Endothelial cell of umbilical vein (primary cell): ENCODE data around the gene TAS1R3. TPM values are rescaled to one million over a fixed set of nuclear protein-coding genes. Genes with fewer than 3 reads are reported as not detected.

Source experiments
- BruUV-seq: library from RNA; stranded (reverse); fragments of 400-500 nt; replicated peaks from 2 replicates; lab custom pipeline; 2021; lab: Mats Ljungman, UMichigan
- CTCF ChIA-PET: fragments of 300-600, 350-600 bp; sonication (Branson Sonifier 250); formaldehyde crosslinking; loops from one replicate; lab custom pipeline; 2021; ENCODE audit warnings: antibody characterized with exemption, inconsistent platforms; lab: Charles Lee
- POLR2A ChIA-PET: fragments of 300-600, 350-600 bp; sonication (Branson Sonifier 250); formaldehyde crosslinking; loops from one replicate; lab custom pipeline; 2021; ENCODE audit warnings: antibody characterized with exemption, inconsistent platforms; lab: Charles Lee
- DNase-seq: peaks from one replicate; pipeline ENCODE4 v3.0.0-alpha.2; 2011; ENCODE audit warnings: low read depth, low spot score
- FAIRE-seq: peaks from 2 replicates; lab custom pipeline; 2011; peaks lifted over from hg19 to GRCh38; lab: Jason Lieb, UNC
- H2AFZ ChIP-seq: 2 replicates; pipeline ENCODE4 v1.6.0; 2012; ENCODE audit warnings: low read depth, low read length, control low read depth, inconsistent platforms
- H3K27ac ChIP-seq: 2 replicates; pipeline ENCODE4 v1.5.1; 2011; ENCODE audit warnings: low read depth, mild to moderate bottlenecking, control low read depth, low read length, moderate library complexity; ENCODE audit not compliant: insufficient read depth
- H3K27me3 ChIP-seq, 2 experiments: 2 replicates each; pipeline versions ENCODE4 v1.6.0 to v1.6.1; 2011; ENCODE audit warnings: low read length in 2 of 2, mixed read lengths in 1 of 2; ENCODE audit not compliant: control insufficient read depth in 2 of 2, insufficient read depth in 2 of 2
- H3K36me3 ChIP-seq, 2 experiments: 2 replicates in 1 of 2; 3 replicates in 1 of 2; pipeline ENCODE4 v1.5.1; 2011; ENCODE audit warnings: low read length in 2 of 2, mild to moderate bottlenecking in 1 of 2, moderate library complexity in 1 of 2; ENCODE audit not compliant: control insufficient read depth in 2 of 2, insufficient read depth in 2 of 2; ENCODE audit errors: extremely low read depth in 1 of 2
- H3K4me1 ChIP-seq: 3 replicates; pipeline ENCODE4 v1.5.1; 2011; ENCODE audit warnings: mild to moderate bottlenecking, low read length; ENCODE audit not compliant: control insufficient read depth, insufficient read depth; ENCODE audit errors: extremely low read depth
- H3K4me2 ChIP-seq: 2 replicates; pipeline ENCODE4 v1.6.1; 2011; ENCODE audit warnings: low read length, control low read depth, mixed read lengths; ENCODE audit not compliant: insufficient read depth
- H3K4me3 ChIP-seq, 3 experiments: fragments of 200-600 bp in 1 of 3; sonication (generic), shearing (Covaris generic) in 1 of 3; replicated peaks in 1 of 3; 2 replicates each; pipeline ENCODE4 v1.5.1; 2011 to 2016; ENCODE audit warnings: control low read depth in 3 of 3, low read length in 3 of 3, mild to moderate bottlenecking in 2 of 3, inconsistent platforms in 1 of 3, low read depth in 1 of 3, moderate library complexity in 1 of 3; ENCODE audit not compliant: insufficient read depth in 1 of 3
- H3K79me2 ChIP-seq: 2 replicates; pipeline ENCODE4 v1.6.0; 2012; ENCODE audit warnings: low read length, inconsistent platforms; ENCODE audit not compliant: control insufficient read depth, insufficient read depth
- H3K9ac ChIP-seq: replicated peaks from 2 replicates; pipeline ENCODE3; 2011; ENCODE audit warnings: low read length, control low read depth; ENCODE audit not compliant: insufficient read depth; ENCODE audit errors: extremely low read depth
- H3K9me1 ChIP-seq: replicated peaks from 3 replicates; pipeline ENCODE4 v1.6.0; 2011; ENCODE audit warnings: mild to moderate bottlenecking, low read length; ENCODE audit not compliant: control insufficient read depth, insufficient read depth; ENCODE audit errors: extremely low read depth
- H3K9me3 ChIP-seq: replicated peaks from 2 replicates; pipeline ENCODE4 v1.5.1; 2012; ENCODE audit warnings: low read length, inconsistent platforms; ENCODE audit not compliant: control insufficient read depth, insufficient read depth
- H4K20me1 ChIP-seq: replicated peaks from 2 replicates; pipeline ENCODE3; 2011; ENCODE audit warnings: mild to moderate bottlenecking, low read length; ENCODE audit not compliant: control insufficient read depth, insufficient read depth; ENCODE audit errors: extremely low read depth
- EZH2 ChIP-seq: IDR thresholded peaks from 2 replicates; pipeline ENCODE4 v1.6.1; 2012; ENCODE audit warnings: borderline replicate concordance, low read depth, mild to moderate bottlenecking, moderate library complexity, low read length, inconsistent platforms; ENCODE audit not compliant: severe bottlenecking
- FOS ChIP-seq: IDR thresholded peaks from 2 replicates; pipeline ENCODE4 v1.6.1; 2011; ENCODE audit warnings: mild to moderate bottlenecking, low read length, moderate library complexity, borderline replicate concordance; ENCODE audit not compliant: insufficient read depth
- GATA2 ChIP-seq: IDR thresholded peaks from 2 replicates; pipeline ENCODE4 v1.7.0; 2011; ENCODE audit warnings: low read depth, mild to moderate bottlenecking, moderate library complexity, mixed read lengths, low read length; ENCODE audit not compliant: insufficient read length, insufficient read depth
- JUN ChIP-seq: IDR thresholded peaks from 2 replicates; pipeline ENCODE4 v1.6.1; 2011; ENCODE audit warnings: borderline replicate concordance, low read depth; ENCODE audit not compliant: insufficient read length, insufficient read depth
- MYC ChIP-seq: IDR thresholded peaks from one replicate; pipeline ENCODE4 v1.6.1; 2011; ENCODE audit warnings: mild to moderate bottlenecking, low read depth, low read length
- POLR2A ChIP-seq: IDR thresholded peaks from 2 replicates; pipeline ENCODE4 v1.6.1; 2012; ENCODE audit warnings: low read depth, mild to moderate bottlenecking, control low read depth, low read length
- POLR2AphosphoS5 ChIP-seq: IDR thresholded peaks from 2 replicates; pipeline ENCODE4 v1.6.1; 2012; ENCODE audit warnings: low read depth, mild to moderate bottlenecking, control low read depth, low read length, moderate library complexity; ENCODE audit not compliant: insufficient read depth
- dilution Hi-C: fragments of 300-500 bp; cut with MboI; formaldehyde crosslinking; loops from one replicate; pipeline ENCODE4 v1.15.0; 2019; ENCODE audit warnings: low sequenced_read_pairs; ENCODE audit not compliant: extremely low pct_ligation_motif_present
- intact Hi-C: fragments of 100-400 bp; cut with micrococcal nuclease; formaldehyde crosslinking; loops from one replicate; pipeline ENCODE4 v1.10.0; 2022
- polyA plus RNA-seq, 4 experiments: library from polyadenylated mRNA; depleted of rRNA in 3 of 4; stranded (reverse) in 3 of 4; unstranded in 1 of 4; fragments of >200 nt; gene quantifications; 2 replicates each; pipeline versions ENCODE4 v1.2.1 to v1.2.3, GENCODE V29; 2011 to 2012; ENCODE audit warnings: missing spikeins in 1 of 4
- total RNA-seq: library from RNA; stranded (reverse); gene quantifications from 2 replicates; pipeline ENCODE4 v1.2.3, GENCODE V29; 2021
- TF ChIP-seq, protein P1 (sequence below), 2 donors: IDR thresholded peaks; 1 replicate in 1 of 2; 2 replicates in 1 of 2; pipeline ENCODE4 v1.5.1; 2011; ENCODE audit warnings: low read length in 2 of 2, mild to moderate bottlenecking in 2 of 2, moderate library complexity in 2 of 2, control low read depth in 1 of 2, inconsistent platforms in 1 of 2, low read depth in 1 of 2; ENCODE audit not compliant: insufficient read depth in 1 of 2; ENCODE audit errors: extremely low read depth in 1 of 2
- TF ChIP-seq, protein P2 (sequence below): IDR thresholded peaks from 2 replicates; pipeline ENCODE4 v1.6.1; 2011; ENCODE audit not compliant: insufficient read depth, insufficient read length

TAS1R3 gene
- total and polyA plus RNA-seq, 2 donors (not counting 3 experiments of a cell fraction or from before 2014, with no cell fraction given) = 0.26 to 0.38 TPM

DNA sequence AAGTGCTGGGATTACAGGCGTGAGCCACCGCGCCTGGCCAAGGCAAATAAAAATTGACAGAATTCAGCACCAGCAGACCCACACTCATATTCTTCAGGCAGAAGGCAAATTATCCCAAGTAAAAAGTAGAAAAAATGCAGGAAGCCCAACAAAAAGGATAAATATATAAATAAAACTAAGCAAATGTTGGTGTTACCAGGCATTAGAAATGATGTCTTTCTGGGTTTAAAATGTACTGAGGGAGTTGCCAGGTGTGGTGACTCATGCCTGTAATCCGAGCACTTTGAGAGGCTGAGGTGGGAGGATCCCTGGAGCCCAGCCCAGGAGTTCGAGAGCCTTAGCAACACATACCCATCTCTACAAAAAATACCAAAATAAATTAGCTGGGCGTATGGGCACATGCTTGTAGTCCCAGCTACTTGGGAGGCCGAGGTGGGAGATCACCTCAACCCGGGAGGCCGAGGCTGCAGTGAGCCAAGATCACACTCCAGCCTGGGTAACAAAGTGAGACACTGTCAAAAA is 12.9 kb upstream of the TAS1R3 start:
- Histone ChIP-seq H3K9ac (no peak overlapping the region), H3K4me1 (no peaks in the 10 kb centered on the region), H3K27me3 (no peaks in the 10 kb centered on the region), H3K4me2 (no peak overlapping the region), H3K36me3 (peaks cover 0 to 25% of the 10 kb centered on the region in 2 experiments), H3K79me2 (peaks cover 36% of the 10 kb centered on the region), H3K9me1 (no peaks in the 10 kb centered on the region), H3K9me3 (no peaks in the 10 kb centered on the region), H2AFZ (no peak overlapping the region), H3K4me3 (no peak overlapping the region), H3K27ac (no peak overlapping the region), H4K20me1 (peaks cover 5% of the 10 kb centered on the region)
- ChIA-PET POLR2A (no interaction called here), CTCF (no interaction called here)
- intact Hi-C loops (no loop called here), dilution Hi-C loops (no loop called here)
- FAIRE-seq (peak; percentile 44), DNase-seq (peak; percentile 45)
- TF ChIP-seq, protein P1, sequence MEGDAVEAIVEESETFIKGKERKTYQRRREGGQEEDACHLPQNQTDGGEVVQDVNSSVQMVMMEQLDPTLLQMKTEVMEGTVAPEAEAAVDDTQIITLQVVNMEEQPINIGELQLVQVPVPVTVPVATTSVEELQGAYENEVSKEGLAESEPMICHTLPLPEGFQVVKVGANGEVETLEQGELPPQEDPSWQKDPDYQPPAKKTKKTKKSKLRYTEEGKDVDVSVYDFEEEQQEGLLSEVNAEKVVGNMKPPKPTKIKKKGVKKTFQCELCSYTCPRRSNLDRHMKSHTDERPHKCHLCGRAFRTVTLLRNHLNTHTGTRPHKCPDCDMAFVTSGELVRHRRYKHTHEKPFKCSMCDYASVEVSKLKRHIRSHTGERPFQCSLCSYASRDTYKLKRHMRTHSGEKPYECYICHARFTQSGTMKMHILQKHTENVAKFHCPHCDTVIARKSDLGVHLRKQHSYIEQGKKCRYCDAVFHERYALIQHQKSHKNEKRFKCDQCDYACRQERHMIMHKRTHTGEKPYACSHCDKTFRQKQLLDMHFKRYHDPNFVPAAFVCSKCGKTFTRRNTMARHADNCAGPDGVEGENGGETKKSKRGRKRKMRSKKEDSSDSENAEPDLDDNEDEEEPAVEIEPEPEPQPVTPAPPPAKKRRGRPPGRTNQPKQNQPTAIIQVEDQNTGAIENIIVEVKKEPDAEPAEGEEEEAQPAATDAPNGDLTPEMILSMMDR (IDR thresholded peaks at IDR 0.05; ENCODE audit: extremely low read depth in 1 of 2, insufficient read depth in 1 of 2, low read depth in 1 of 2, low read length in 2 of 2) = no peak
- TF ChIP-seq FOS = peak; percentile 32
- BruUV-seq = no TSS peak

DNA sequence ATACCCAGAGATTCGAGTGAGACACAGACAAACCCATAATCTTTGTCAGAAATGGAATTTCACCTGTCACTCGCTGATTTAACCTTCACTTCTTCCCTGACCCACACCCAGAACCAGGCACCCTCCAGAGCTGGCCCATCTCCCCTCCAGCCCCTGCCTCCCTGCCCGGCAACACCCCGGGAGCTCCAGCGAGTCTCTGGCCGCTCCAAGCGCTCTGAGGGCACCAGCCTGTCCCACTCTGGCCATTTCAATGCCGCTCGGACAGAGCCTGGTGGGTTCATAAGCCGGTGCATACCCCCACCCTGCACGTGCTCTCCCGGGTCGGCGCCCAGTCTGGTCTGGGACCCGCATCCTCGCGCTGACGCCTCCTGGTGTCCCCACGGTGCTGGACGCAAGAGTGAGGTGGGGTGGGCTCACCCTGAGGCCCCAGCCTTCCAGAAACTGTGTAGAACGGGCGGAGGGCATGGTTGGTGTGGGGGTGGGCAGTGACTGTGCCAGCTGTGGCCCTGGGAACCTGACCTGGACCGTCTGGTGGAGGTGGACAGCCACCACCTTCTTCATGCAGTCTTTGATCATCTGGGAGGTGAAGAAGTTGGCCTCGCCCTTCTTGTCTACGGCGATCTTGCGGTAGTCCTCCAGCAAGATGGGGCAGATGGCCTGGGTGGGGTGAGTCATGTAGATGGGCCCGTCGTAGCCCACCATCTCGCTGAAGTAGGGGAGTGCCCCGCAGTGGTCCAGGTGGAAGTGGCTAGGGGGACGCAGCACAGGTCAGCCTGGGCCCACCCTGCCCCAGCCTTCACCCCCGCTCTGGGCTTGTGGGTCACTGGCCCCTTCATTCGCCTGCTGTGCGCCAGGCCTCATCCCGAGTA is 12.1 kb upstream of the TAS1R3 start:
- Histone ChIP-seq H3K9me3 (no peaks in the 10 kb centered on the region), H3K4me1 (peaks cover 3% of the 10 kb centered on the region), H3K36me3 (peaks cover 0 to 17% of the 10 kb centered on the region in 2 experiments), H2AFZ (no peak overlapping the region), H3K4me3 (no peak overlapping the region), H3K27ac (no peak overlapping the region), H3K27me3 (no peaks in the 10 kb centered on the region), H3K79me2 (peaks cover 41% of the 10 kb centered on the region), H3K4me2 (no peak overlapping the region), H3K9me1 (no peaks in the 10 kb centered on the region), H3K9ac (no peak overlapping the region), H4K20me1 (peaks cover 5% of the 10 kb centered on the region)
- intact Hi-C loops = no loop called here
- POLR2A ChIA-PET = no interaction called here
- BruUV-seq = no TSS peak
- FAIRE-seq (no peak), DNase-seq (no peak)
- CTCF ChIA-PET = no interaction called here
- dilution Hi-C loops = no loop called here
- no peak for TF ChIP-seq EZH2
- TF ChIP-seq, protein P2, sequence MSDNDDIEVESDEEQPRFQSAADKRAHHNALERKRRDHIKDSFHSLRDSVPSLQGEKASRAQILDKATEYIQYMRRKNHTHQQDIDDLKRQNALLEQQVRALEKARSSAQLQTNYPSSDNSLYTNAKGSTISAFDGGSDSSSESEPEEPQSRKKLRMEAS = no peak
- TF ChIP-seq FOS = no peak
- no peak for TF ChIP-seq GATA2
- TF ChIP-seq POLR2A = no peak
- TF ChIP-seq POLR2AphosphoS5 = no peak
- TF ChIP-seq, protein P1 (IDR thresholded peaks at IDR 0.05; ENCODE audit: extremely low read depth in 1 of 2, insufficient read depth in 1 of 2, low read depth in 1 of 2, low read length in 2 of 2) = no peak
- no peak for TF ChIP-seq JUN
- TF ChIP-seq MYC = no peak
